HepG2 (cell line): ENCODE results near the gene TRAPPC5. TPM values are rescaled to one million over a fixed set of nuclear protein-coding genes. Genes with fewer than 3 reads are reported as not detected.

Experiments
- BHLHE40 ChIP-seq: IDR thresholded peaks from 2 replicates; pipeline ENCODE4 v1.6.1; 2011; ENCODE audit warnings: low read length, improper control_type of control experiment
- CCDC6 ChIP-seq: sonication (generic); formaldehyde crosslinking; IDR thresholded peaks from 2 replicates; pipeline ENCODE4 v1.8.1; 2022; ENCODE audit warnings: mild to moderate bottlenecking, missing genetic modification reagents, moderate library complexity
- MYC ChIP-seq: sonication (generic); formaldehyde crosslinking; IDR thresholded peaks from 2 replicates; pipeline ENCODE4 v1.9.0; 2021; ENCODE audit warnings: missing genetic modification reagents, borderline replicate concordance
- RBM22 ChIP-seq: fragments of 200-400 bp; formaldehyde crosslinking; optimal IDR thresholded peaks from 2 replicates; pipeline ENCODE3; 2017; ENCODE audit warnings: mild to moderate bottlenecking, low read length, moderate library complexity
- SATB2 ChIP-seq: sonication (generic); formaldehyde crosslinking; IDR thresholded peaks from 2 replicates; pipeline ENCODE4 v1.5.0; 2020; ENCODE audit warnings: missing genetic modification reagents
- SIN3A ChIP-seq: IDR thresholded peaks from 2 replicates; pipeline ENCODE4 v1.6.1; 2011; ENCODE audit warnings: low read depth, mild to moderate bottlenecking, control low read depth, low read length, borderline replicate concordance
- ZC3H13 ChIP-seq: sonication (generic); formaldehyde crosslinking; IDR thresholded peaks from 2 replicates; pipeline ENCODE4 v1.8.1; 2023; ENCODE audit warnings: mild to moderate bottlenecking, missing genetic modification reagents, moderate library complexity
- ZFP90 ChIP-seq: sonication (generic); formaldehyde crosslinking; IDR thresholded peaks from 2 replicates; pipeline ENCODE4 v1.8.0; 2022; ENCODE audit warnings: missing genetic modification reagents, mild to moderate bottlenecking, inconsistent platforms, borderline replicate concordance
- ZNF256 ChIP-seq: sonication (generic); formaldehyde crosslinking; conservative IDR thresholded peaks from 2 replicates; pipeline ENCODE4 v1.4.0; 2020; ENCODE audit warnings: missing genetic modification reagents
- polyA plus RNA-seq, 8 experiments: library from polyadenylated mRNA; depleted of rRNA in 3 of 8; stranded (reverse) in 7 of 8; unstranded in 1 of 8; fragments of >200 nt; fragmentation: Illumina TruSeq in 4 of 8; extraction: Trizol in 4 of 8; gene quantifications; 2 replicates each; pipeline versions ENCODE4 v1.2.1 to v1.2.3, GENCODE V29; 2011 to 2016; ENCODE audit warnings: low read depth in 4 of 8, missing spikeins in 1 of 8, mixed read lengths in 1 of 8; ENCODE audit not compliant: insufficient read depth in 1 of 8
- total RNA-seq, 5 experiments: library from RNA; depleted of rRNA; stranded (reverse); fragments of >200 nt; fragmentation: Illumina TruSeq; extraction: Trizol; gene quantifications; 2 replicates each; pipeline ENCODE4 v1.2.3, GENCODE V29; 2016; ENCODE audit warnings: low read depth in 1 of 5
- TF ChIP-seq, protein P1 (sequence below): sonication (generic); formaldehyde crosslinking; IDR thresholded peaks from 2 replicates; pipeline ENCODE4 v1.4.0; 2020; ENCODE audit warnings: missing genetic modification reagents
- TF ChIP-seq, protein P2 (sequence below): sonication (generic); formaldehyde crosslinking; IDR thresholded peaks from 2 replicates; pipeline ENCODE4 v1.4.0; 2020; ENCODE audit warnings: mild to moderate bottlenecking, missing genetic modification reagents, borderline replicate concordance
- TF ChIP-seq, protein P3 (sequence below): sonication (generic); formaldehyde crosslinking; IDR thresholded peaks from 2 replicates; pipeline ENCODE4 v1.4.0; 2020; ENCODE audit warnings: mild to moderate bottlenecking, low read depth, missing genetic modification reagents
- TF ChIP-seq, protein P4 (sequence below): sonication (generic); formaldehyde crosslinking; IDR thresholded peaks from 2 replicates; pipeline ENCODE4 v1.5.0; 2020; ENCODE audit warnings: missing genetic modification reagents
- TF ChIP-seq, protein P5 (sequence below): sonication (generic); formaldehyde crosslinking; IDR thresholded peaks from 2 replicates; pipeline ENCODE4 v1.4.0; 2020; ENCODE audit warnings: low read depth, missing genetic modification reagents
- TF ChIP-seq, protein P6 (sequence below), 2 experiments: sonication (generic) in 1 of 2; formaldehyde crosslinking in 1 of 2; IDR thresholded peaks; 2 replicates each; pipeline versions ENCODE4 v1.5.1 to v1.6.1; 2011 to 2020; ENCODE audit warnings: borderline replicate concordance in 1 of 2, low read depth in 1 of 2, low read length in 1 of 2, mild to moderate bottlenecking in 1 of 2, missing genetic modification reagents in 1 of 2, moderate library complexity in 1 of 2

The TRAPPC5 gene
- total and polyA plus RNA-seq, 2 of the 13 experiments (the other 11 are each of a cell fraction or from before 2014, with no cell fraction given), result 38.5 to 78.7 TPM

DNA sequence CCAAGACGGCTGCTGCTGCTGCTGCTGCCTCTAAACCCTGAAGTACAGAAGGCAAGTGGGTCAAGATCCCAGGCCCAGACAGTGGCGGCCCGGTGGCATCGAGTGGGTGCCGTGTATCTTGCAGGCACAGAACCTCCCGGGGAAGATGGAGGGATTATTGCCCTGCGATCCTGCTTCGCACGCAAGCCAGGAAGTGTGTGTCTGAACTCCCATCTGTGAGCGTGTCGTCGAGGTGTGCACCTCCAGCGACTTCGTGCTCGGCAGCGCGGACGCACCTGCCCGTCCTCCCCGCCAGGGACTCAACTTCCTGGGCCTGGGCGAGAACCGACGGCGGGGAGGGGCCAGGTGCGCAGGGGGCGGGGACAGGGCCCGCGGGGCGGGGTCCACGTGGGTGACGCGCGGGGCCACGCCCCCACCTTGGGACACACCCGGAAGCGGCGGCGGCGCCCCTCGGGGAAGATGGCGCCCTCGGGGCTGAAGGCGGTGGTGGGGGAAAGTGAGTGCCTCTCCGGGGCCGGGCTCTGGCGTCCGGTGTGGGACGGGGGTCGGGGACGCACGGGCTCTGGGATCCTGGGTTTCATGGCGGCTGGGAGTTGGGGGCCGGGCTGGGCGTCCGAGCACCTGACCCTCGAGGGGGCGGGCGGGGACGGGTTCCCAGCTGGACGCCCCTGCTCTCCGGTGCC is 43.8 kb upstream of the TRAPPC5 start, which contains the start of gene STXBP2 (continued):
- TF ChIP-seq, protein P1, sequence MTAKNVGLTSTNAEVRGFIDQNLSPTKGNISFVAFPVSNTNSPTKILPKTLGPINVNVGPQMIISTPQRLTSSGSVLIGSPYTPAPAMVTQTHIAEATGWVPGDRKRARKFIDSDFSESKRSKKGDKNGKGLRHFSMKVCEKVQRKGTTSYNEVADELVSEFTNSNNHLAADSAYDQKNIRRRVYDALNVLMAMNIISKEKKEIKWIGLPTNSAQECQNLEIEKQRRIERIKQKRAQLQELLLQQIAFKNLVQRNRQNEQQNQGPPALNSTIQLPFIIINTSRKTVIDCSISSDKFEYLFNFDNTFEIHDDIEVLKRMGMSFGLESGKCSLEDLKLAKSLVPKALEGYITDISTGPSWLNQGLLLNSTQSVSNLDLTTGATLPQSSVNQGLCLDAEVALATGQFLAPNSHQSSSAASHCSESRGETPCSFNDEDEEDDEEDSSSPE (CRISPR knock-in tag), result peak; percentile 79
- TF ChIP-seq, protein P2, sequence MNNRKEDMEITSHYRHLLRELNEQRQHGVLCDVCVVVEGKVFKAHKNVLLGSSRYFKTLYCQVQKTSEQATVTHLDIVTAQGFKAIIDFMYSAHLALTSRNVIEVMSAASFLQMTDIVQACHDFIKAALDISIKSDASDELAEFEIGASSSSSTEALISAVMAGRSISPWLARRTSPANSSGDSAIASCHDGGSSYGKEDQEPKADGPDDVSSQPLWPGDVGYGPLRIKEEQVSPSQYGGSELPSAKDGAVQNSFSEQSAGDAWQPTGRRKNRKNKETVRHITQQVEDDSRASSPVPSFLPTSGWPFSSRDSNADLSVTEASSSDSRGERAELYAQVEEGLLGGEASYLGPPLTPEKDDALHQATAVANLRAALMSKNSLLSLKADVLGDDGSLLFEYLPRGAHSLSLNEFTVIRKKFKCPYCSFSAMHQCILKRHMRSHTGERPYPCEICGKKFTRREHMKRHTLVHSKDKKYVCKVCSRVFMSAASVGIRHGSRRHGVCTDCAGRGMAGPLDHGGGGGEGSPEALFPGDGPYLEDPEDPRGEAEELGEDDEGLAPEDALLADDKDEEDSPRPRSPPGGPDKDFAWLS, result no peak; the same call in 1 of the 2 replicates
- TF ChIP-seq SIN3A, result peak; percentile 64; the same call in 1 of the 2 replicates
- no peak for TF ChIP-seq RBM22
- TF ChIP-seq ZFP90 (CRISPR knock-in tag), result no peak
- TF ChIP-seq, protein P3, sequence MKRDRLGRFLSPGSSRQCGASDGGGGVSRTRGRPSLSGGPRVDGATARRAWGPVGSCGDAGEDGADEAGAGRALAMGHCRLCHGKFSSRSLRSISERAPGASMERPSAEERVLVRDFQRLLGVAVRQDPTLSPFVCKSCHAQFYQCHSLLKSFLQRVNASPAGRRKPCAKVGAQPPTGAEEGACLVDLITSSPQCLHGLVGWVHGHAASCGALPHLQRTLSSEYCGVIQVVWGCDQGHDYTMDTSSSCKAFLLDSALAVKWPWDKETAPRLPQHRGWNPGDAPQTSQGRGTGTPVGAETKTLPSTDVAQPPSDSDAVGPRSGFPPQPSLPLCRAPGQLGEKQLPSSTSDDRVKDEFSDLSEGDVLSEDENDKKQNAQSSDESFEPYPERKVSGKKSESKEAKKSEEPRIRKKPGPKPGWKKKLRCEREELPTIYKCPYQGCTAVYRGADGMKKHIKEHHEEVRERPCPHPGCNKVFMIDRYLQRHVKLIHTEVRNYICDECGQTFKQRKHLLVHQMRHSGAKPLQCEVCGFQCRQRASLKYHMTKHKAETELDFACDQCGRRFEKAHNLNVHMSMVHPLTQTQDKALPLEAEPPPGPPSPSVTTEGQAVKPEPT (CRISPR knock-in tag), result peak; percentile 71; the same call in 1 of the 2 replicates
- TF ChIP-seq, protein P4, sequence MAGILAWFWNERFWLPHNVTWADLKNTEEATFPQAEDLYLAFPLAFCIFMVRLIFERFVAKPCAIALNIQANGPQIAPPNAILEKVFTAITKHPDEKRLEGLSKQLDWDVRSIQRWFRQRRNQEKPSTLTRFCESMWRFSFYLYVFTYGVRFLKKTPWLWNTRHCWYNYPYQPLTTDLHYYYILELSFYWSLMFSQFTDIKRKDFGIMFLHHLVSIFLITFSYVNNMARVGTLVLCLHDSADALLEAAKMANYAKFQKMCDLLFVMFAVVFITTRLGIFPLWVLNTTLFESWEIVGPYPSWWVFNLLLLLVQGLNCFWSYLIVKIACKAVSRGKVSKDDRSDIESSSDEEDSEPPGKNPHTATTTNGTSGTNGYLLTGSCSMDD, result peak; percentile 30; the same call in 1 of the 2 replicates
- TF ChIP-seq, protein P5, sequence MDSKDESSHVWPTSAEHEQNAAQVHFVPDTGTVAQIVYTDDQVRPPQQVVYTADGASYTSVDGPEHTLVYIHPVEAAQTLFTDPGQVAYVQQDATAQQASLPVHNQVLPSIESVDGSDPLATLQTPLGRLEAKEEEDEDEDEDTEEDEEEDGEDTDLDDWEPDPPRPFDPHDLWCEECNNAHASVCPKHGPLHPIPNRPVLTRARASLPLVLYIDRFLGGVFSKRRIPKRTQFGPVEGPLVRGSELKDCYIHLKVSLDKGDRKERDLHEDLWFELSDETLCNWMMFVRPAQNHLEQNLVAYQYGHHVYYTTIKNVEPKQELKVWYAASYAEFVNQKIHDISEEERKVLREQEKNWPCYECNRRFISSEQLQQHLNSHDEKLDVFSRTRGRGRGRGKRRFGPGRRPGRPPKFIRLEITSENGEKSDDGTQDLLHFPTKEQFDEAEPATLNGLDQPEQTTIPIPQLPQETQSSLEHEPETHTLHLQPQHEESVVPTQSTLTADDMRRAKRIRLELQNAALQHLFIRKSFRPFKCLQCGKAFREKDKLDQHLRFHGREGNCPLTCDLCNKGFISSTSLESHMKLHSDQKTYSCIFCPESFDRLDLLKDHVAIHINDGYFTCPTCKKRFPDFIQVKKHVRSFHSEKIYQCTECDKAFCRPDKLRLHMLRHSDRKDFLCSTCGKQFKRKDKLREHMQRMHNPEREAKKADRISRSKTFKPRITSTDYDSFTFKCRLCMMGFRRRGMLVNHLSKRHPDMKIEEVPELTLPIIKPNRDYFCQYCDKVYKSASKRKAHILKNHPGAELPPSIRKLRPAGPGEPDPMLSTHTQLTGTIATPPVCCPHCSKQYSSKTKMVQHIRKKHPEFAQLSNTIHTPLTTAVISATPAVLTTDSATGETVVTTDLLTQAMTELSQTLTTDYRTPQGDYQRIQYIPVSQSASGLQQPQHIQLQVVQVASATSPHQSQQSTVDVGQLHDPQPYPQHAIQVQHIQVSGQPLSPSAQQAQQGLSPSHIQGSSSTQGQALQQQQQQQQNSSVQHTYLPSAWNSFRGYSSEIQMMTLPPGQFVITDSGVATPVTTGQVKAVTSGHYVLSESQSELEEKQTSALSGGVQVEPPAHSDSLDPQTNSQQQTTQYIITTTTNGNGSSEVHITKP, result no peak
- no peak for TF ChIP-seq BHLHE40
- no peak for TF ChIP-seq ZNF256 (CRISPR knock-in tag)
- TF ChIP-seq SATB2 (CRISPR knock-in tag), result no peak
- TF ChIP-seq, protein P6, sequence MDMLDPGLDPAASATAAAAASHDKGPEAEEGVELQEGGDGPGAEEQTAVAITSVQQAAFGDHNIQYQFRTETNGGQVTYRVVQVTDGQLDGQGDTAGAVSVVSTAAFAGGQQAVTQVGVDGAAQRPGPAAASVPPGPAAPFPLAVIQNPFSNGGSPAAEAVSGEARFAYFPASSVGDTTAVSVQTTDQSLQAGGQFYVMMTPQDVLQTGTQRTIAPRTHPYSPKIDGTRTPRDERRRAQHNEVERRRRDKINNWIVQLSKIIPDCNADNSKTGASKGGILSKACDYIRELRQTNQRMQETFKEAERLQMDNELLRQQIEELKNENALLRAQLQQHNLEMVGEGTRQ (IDR thresholded peaks at IDR 0.05; ENCODE audit: low read depth, low read length), result no peak
- TF ChIP-seq, protein P6 (CRISPR knock-in tag; IDR thresholded peaks at IDR 0.05; ENCODE audit: borderline replicate concordance), result 0 out of 2 replicates have a peak, but pooled peaks have one; percentile 19
- TF ChIP-seq CCDC6 (CRISPR knock-in tag), result no peak; the same call in 1 of the 2 replicates
- TF ChIP-seq ZC3H13 (CRISPR knock-in tag), result peak; percentile 85
- TF ChIP-seq MYC (CRISPR knock-in tag), result peak; percentile 65
